KBM-7 (cell line): ENCODE results near the gene MORC2.
A peak's percentile ranks its signal among the peaks of the same experiment; 100 is the strongest.

Source experiments
- DNase-seq: peaks from one replicate; pipeline ENCODE4 v3.0.0-alpha.2; 2015
- in situ Hi-C: fragments of 300-500 bp; cut with MboI; formaldehyde crosslinking; loops from 2 replicates; pipeline ENCODE4 v1.14.3; 2020; ENCODE audit warnings: low sequenced_read_pairs, low pct_unique_long_range_greater_than_20kb, mixed read lengths

Gene MORC2

GRCh38 chr22:30926706-30927105 lies 41.9 kb downstream of the MORC2 start:
- no peak for DNase-seq
- in situ Hi-C loops = no loop called here

- in situ Hi-C loops = no loop called here
- DNase-seq = no peak
Observed at GRCh38 chr22:30925667-30926066, 42.9 kb downstream of the MORC2 start.

GRCh38 chr22:30923168-30923900 lies 45.2 kb downstream of the MORC2 start:
- in situ Hi-C loops = no loop called here
- DNase-seq = no peak

GRCh38 chr22:30922151-30922611 lies 46.4 kb downstream of the MORC2 start:
- in situ Hi-C loops = no loop called here

GRCh38 chr22:30921108-30921507 lies 47.5 kb downstream of the MORC2 start:
- in situ Hi-C loops = no loop called here
- no peak for DNase-seq

More at GRCh38 chr22:30922151-30922611, 46.4 kb downstream of the MORC2 start:
- no peak for DNase-seq

- DNase-seq = peak; percentile 72
- in situ Hi-C loops = no loop called here
Observed at GRCh38 chr22:30920407-30920806, 48.2 kb downstream of the MORC2 start.

- in situ Hi-C loops = no loop called here
- DNase-seq = no peak
Observed at GRCh38 chr22:30919973-30920372, 48.6 kb downstream of the MORC2 start.

GRCh38 chr22:30918761-30919160 lies 49.8 kb downstream of the MORC2 start:
- in situ Hi-C loops = no loop called here
- no peak for DNase-seq

GRCh38 chr22:30910358-30910757 lies 58.2 kb downstream of the MORC2 start:
- in situ Hi-C loops = no loop called here
- DNase-seq = no peak

GRCh38 chr22:30909306-30909705 lies 59.3 kb downstream of the MORC2 start:
- in situ Hi-C loops = no loop called here
- no peak for DNase-seq

- in situ Hi-C loops = no loop called here
- no peak for DNase-seq
Observed at GRCh38 chr22:30908051-30908461, 60.5 kb downstream of the MORC2 start.

GRCh38 chr22:30906946-30907345 lies 61.6 kb downstream of the MORC2 start:
- no peak for DNase-seq
- in situ Hi-C loops = no loop called here

- in situ Hi-C loops = no loop called here
- DNase-seq = no peak
Observed at GRCh38 chr22:30906411-30906810, 62.2 kb downstream of the MORC2 start.

- in situ Hi-C loops = no loop called here
- DNase-seq = no peak
Observed at GRCh38 chr22:30905696-30906341, 62.8 kb downstream of the MORC2 start.

- in situ Hi-C loops = no loop called here
- DNase-seq = no peak
Observed at GRCh38 chr22:30903876-30904460, 64.6 kb downstream of the MORC2 start.

- in situ Hi-C loops = no loop called here
- DNase-seq = peak; percentile 51
Observed at GRCh38 chr22:30902496-30903357, 65.8 kb downstream of the MORC2 start.

GRCh38 chr22:30894371-30894740 lies 74.2 kb downstream of the MORC2 start:
- in situ Hi-C loops = no loop called here
- DNase-seq = no peak

GRCh38 chr22:30893434-30894370 lies 74.9 kb downstream of the MORC2 start:
- DNase-seq = no peak
- in situ Hi-C loops = no loop called here
